IMR-90 (cell line): Measurements from ENCODE around the gene NR1D2. TPM values are rescaled to one million over a fixed set of nuclear protein-coding genes. Genes with fewer than 3 reads are reported as not detected.
"Not testable (repeated sequence)": the region's sequence is repeated elsewhere in the genome, so short reads cannot be mapped to it uniquely, and the experiment has no call there.

Experiments
- ATAC-seq: fragments of 200-7000 bp; cut with Tn5 transposase; 2 replicates; pipeline ENCODE4 v1.9.1; 2020; ENCODE audit warnings: low read depth, mild to moderate bottlenecking, moderate library complexity
- BruUV-seq: library from RNA; stranded (reverse); fragments of 400-500 nt; replicated peaks from 2 replicates; lab custom pipeline; 2021; lab: Mats Ljungman, UMichigan
- CTCF ChIA-PET: fragments of 300-600 bp; formaldehyde crosslinking; extraction: SDS; loops from one replicate; lab custom pipeline; 2021; ENCODE audit warnings: antibody characterized with exemption; lab: Yijun Ruan, JAX
- POLR2A ChIA-PET: fragments of 300-600 bp; sonication (Branson Sonifier 250); formaldehyde crosslinking; loops from one replicate; lab custom pipeline; 2022; ENCODE audit warnings: antibody characterized with exemption; ENCODE audit not compliant: unreplicated experiment; lab: Charles Lee
- DNase-seq: peaks from one replicate; pipeline ENCODE4 v3.0.0; 2013
- H2AFZ ChIP-seq: replicated peaks from 2 replicates; pipeline ENCODE3; 2013; ENCODE audit warnings: low read length, mild to moderate bottlenecking; ENCODE audit not compliant: poor library complexity
- H2AK5ac ChIP-seq: 2 replicates; pipeline ENCODE4 v1.6.1; 2013; ENCODE audit warnings: low read depth, low read length, inconsistent platforms
- H2AK9ac ChIP-seq: replicated peaks from 2 replicates; pipeline ENCODE3; 2013; ENCODE audit warnings: mild to moderate bottlenecking, low read depth, low read length, moderate library complexity; ENCODE audit not compliant: poor library complexity
- H2BK120ac ChIP-seq: 2 replicates; pipeline ENCODE4 v1.6.1; 2013; ENCODE audit warnings: low read depth, low read length, inconsistent platforms
- H2BK15ac ChIP-seq: 3 replicates; pipeline ENCODE4 v1.6.1; 2013; ENCODE audit warnings: low read depth, low read length, inconsistent platforms
- H2BK20ac ChIP-seq: 2 replicates; pipeline ENCODE4 v1.6.1; 2013; ENCODE audit warnings: low read depth, mild to moderate bottlenecking, inconsistent platforms, low read length, moderate library complexity
- H2BK5ac ChIP-seq: 2 replicates; pipeline ENCODE4 v1.6.1; 2013; ENCODE audit warnings: mild to moderate bottlenecking, low read depth, low read length, inconsistent platforms; ENCODE audit not compliant: poor library complexity, severe bottlenecking
- H3K14ac ChIP-seq: replicated peaks from 2 replicates; pipeline ENCODE4 v1.6.1; 2013; ENCODE audit warnings: low read depth, low read length, inconsistent platforms
- H3K18ac ChIP-seq: 2 replicates; pipeline ENCODE4 v1.6.1; 2013; ENCODE audit warnings: low read depth, low read length, control low read depth
- H3K23ac ChIP-seq: 2 replicates; pipeline ENCODE4 v1.6.1; 2013; ENCODE audit warnings: low read depth, low read length, inconsistent platforms
- H3K27ac ChIP-seq: 2 replicates; pipeline ENCODE4 v1.5.1; 2013; ENCODE audit warnings: mild to moderate bottlenecking, control low read depth, low read length; ENCODE audit not compliant: insufficient read depth
- H3K27me3 ChIP-seq: 2 replicates; pipeline ENCODE4 v1.6.1; 2013; ENCODE audit warnings: low read length; ENCODE audit not compliant: control insufficient read depth, insufficient read depth
- H3K36me3 ChIP-seq: 2 replicates; pipeline ENCODE4 v1.6.1; 2013; ENCODE audit warnings: low read length, mixed read lengths; ENCODE audit not compliant: control insufficient read depth, insufficient read depth
- H3K4ac ChIP-seq: 2 replicates; pipeline ENCODE4 v1.6.1; 2013; ENCODE audit warnings: low read depth, low read length, inconsistent platforms
- H3K4me1 ChIP-seq: 2 replicates; pipeline ENCODE4 v1.6.1; 2013; ENCODE audit warnings: low read length, mixed read lengths; ENCODE audit not compliant: control insufficient read depth, insufficient read depth
- H3K4me2 ChIP-seq: 2 replicates; pipeline ENCODE4 v1.6.1; 2013; ENCODE audit warnings: low read depth, mild to moderate bottlenecking, control low read depth, low read length, moderate library complexity
- H3K4me3 ChIP-seq: 2 replicates; pipeline ENCODE4 v1.5.1; 2013; ENCODE audit warnings: low read depth, mild to moderate bottlenecking, control low read depth, low read length, moderate library complexity; ENCODE audit not compliant: insufficient read depth
- H3K56ac ChIP-seq: 2 replicates; pipeline ENCODE4 v1.6.1; 2013; ENCODE audit warnings: low read length, inconsistent platforms; ENCODE audit not compliant: insufficient read depth; ENCODE audit errors: extremely low read depth
- H3K79me1 ChIP-seq, 2 experiments: 2 replicates each; pipeline ENCODE4 v1.6.1; 2013; ENCODE audit warnings: low read length in 2 of 2, inconsistent platforms in 1 of 2, low read depth in 1 of 2
- H3K9ac ChIP-seq: 2 replicates; pipeline ENCODE4 v1.6.1; 2013; ENCODE audit warnings: low read depth, low read length, control low read depth
- H3K9me1 ChIP-seq: 2 replicates; pipeline ENCODE4 v1.6.1; 2013; ENCODE audit warnings: low read length, inconsistent platforms; ENCODE audit not compliant: insufficient read depth
- H3K9me3 ChIP-seq: 2 replicates; pipeline ENCODE4 v1.6.1; 2013; ENCODE audit warnings: low read length; ENCODE audit not compliant: control insufficient read depth, insufficient read depth
- H4K20me1 ChIP-seq: 2 replicates; pipeline ENCODE4 v1.6.1; 2013; ENCODE audit warnings: low read length, inconsistent platforms; ENCODE audit not compliant: insufficient read depth
- H4K5ac ChIP-seq: 2 replicates; pipeline ENCODE4 v1.6.1; 2013; ENCODE audit warnings: mild to moderate bottlenecking, low read depth, low read length, control low read depth
- H4K8ac ChIP-seq, 2 experiments: 2 replicates each; pipeline ENCODE4 v1.6.1; 2013; ENCODE audit warnings: low read depth in 2 of 2, low read length in 2 of 2, control low read depth in 1 of 2, inconsistent platforms in 1 of 2
- H4K91ac ChIP-seq: 2 replicates; pipeline ENCODE4 v1.6.1; 2013; ENCODE audit warnings: low read depth, low read length, inconsistent platforms; ENCODE audit not compliant: insufficient read depth
- BHLHE40 ChIP-seq: fragments of 150-350 bp; IDR thresholded peaks from 2 replicates; pipeline ENCODE4 v1.6.1; 2016; ENCODE audit warnings: mild to moderate bottlenecking, low read depth, low read length
- CEBPB ChIP-seq: IDR thresholded peaks from 2 replicates; pipeline ENCODE4 v1.6.1; 2012; ENCODE audit warnings: low read depth, low read length, improper control_type of control experiment
- CTCF ChIP-seq: conservative IDR thresholded peaks from 2 replicates; pipeline ENCODE4 v1.5.1; 2012; ENCODE audit warnings: mild to moderate bottlenecking, low read depth, low read length, improper control_type of control experiment
- MAFK ChIP-seq: IDR thresholded peaks from 2 replicates; pipeline ENCODE4 v1.6.1; 2012; ENCODE audit warnings: low read depth, low read length, improper control_type of control experiment
- MAZ ChIP-seq: IDR thresholded peaks from 2 replicates; pipeline ENCODE4 v1.6.1; 2012; ENCODE audit warnings: low read depth, mild to moderate bottlenecking, low read length, improper control_type of control experiment, moderate library complexity, borderline replicate concordance
- POLR2A ChIP-seq: IDR thresholded peaks from 2 replicates; pipeline ENCODE4 v1.6.1; 2012; ENCODE audit warnings: mild to moderate bottlenecking, low read depth, low read length
- RFX5 ChIP-seq: IDR thresholded peaks from 2 replicates; pipeline ENCODE4 v1.8.0; 2012; ENCODE audit warnings: low read depth, mild to moderate bottlenecking, low read length, moderate library complexity
- SMC3 ChIP-seq: fragments of 150-350 bp; IDR thresholded peaks from 2 replicates; pipeline ENCODE4 v1.6.1; 2016; ENCODE audit warnings: low read depth, mild to moderate bottlenecking, antibody characterized with exemption, low read length, moderate library complexity
- WGBS, 2 experiments: methylation state at CpG; one replicate each; pipeline versions ENCODE4 v1.1.5 to v1.1.7; 2013; ENCODE audit warnings: missing lambda C conversion rate in 2 of 2; ENCODE audit not compliant: insufficient read length in 1 of 2; ENCODE audit errors: extremely low coverage in 2 of 2; 5-methylcytosine and 5-hydroxymethylcytosine counted together
- dilution Hi-C: fragments of 300-500 bp; cut with HindIII; formaldehyde crosslinking; loops from one replicate; pipeline ENCODE4 v1.14.3; 2018; ENCODE audit warnings: low sequenced_read_pairs; ENCODE audit not compliant: unreplicated experiment
- in situ Hi-C: fragments of 300-500 bp; cut with MboI; formaldehyde crosslinking; loops from 3 replicates; pipeline ENCODE4 v1.14.3; 2019; ENCODE audit warnings: low sequenced_read_pairs, inconsistent platforms, mixed read lengths
- intact Hi-C: fragments of 100-400 bp; cut with micrococcal nuclease; formaldehyde crosslinking; loops from 2 replicates; pipeline ENCODE4 v1.10.0; 2022
- polyA plus RNA-seq, 3 experiments: library from polyadenylated mRNA; depleted of rRNA; stranded (reverse); fragments of >200 nt; gene quantifications; 2 replicates each; pipeline ENCODE4 v1.2.3, GENCODE V29; 2012; ENCODE audit warnings: low replicate concordance in 1 of 3
- total RNA-seq: library from RNA; depleted of rRNA; stranded (reverse); fragments of >200 nt; gene quantifications from 2 replicates; pipeline ENCODE4 v1.2.3, GENCODE V29; 2012

The NR1D2 gene
- total and polyA plus RNA-seq, 2 of the 4 experiments (the other 2 are of a cell fraction): 8.1 to 41.0 TPM

GRCh38 chr3:24025805-24026204, 80.7 kb downstream of the NR1D2 start:
- ChIA-PET CTCF (no interaction called here), POLR2A (no interaction called here)
- H3K4me2 ChIP-seq: no peak overlapping the region
- no peak overlapping the region for H2BK5ac ChIP-seq
- no peak for ATAC-seq
- no CpG with 5 or more reads among the region's 3 CpGs for WGBS, 2 experiments
- no peak overlapping the region for H2BK15ac ChIP-seq
- no peak overlapping the region for H4K5ac ChIP-seq
- H3K14ac ChIP-seq: no peak overlapping the region
- H3K79me1 ChIP-seq: no peaks in the 10 kb centered on the region
- no peaks in the 10 kb centered on the region for H3K4me1 ChIP-seq
- H3K4me3 ChIP-seq: no peak overlapping the region
- no peaks in the 10 kb centered on the region for H3K9me3 ChIP-seq
- DNase-seq: no peak
- no peak overlapping the region for H2BK120ac ChIP-seq
- BruUV-seq: no TSS peak
- no peak overlapping the region for H4K8ac ChIP-seq
- no peak overlapping the region for H2AFZ ChIP-seq
- no peaks in the 10 kb centered on the region for H4K20me1 ChIP-seq
- no peak overlapping the region for H4K91ac ChIP-seq
- H3K27ac ChIP-seq: no peak overlapping the region
- intact Hi-C loops (no loop called here), in situ Hi-C loops (no loop called here), dilution Hi-C loops (no loop called here)
- no peaks in the 10 kb centered on the region; the same call in 1 of the 2 replicates for H3K9me1 ChIP-seq
- H3K18ac ChIP-seq: no peak overlapping the region
- no peak overlapping the region for H3K4ac ChIP-seq
- H2BK20ac ChIP-seq: no peak overlapping the region
- H3K9ac ChIP-seq: no peak overlapping the region
- no peak for TF ChIP-seq RFX5
- TF ChIP-seq CTCF: no peak
- TF ChIP-seq BHLHE40: no peak
- TF ChIP-seq POLR2A: no peak
- TF ChIP-seq CEBPB: no peak
- no peak for TF ChIP-seq SMC3
- TF ChIP-seq MAZ: no peak
- TF ChIP-seq MAFK: peak; percentile 9; the same call in 1 of the 2 replicates
- no peaks in the 10 kb centered on the region for H3K36me3 ChIP-seq
- no peak overlapping the region for H2AK5ac ChIP-seq
- H3K56ac ChIP-seq: no peak overlapping the region
- no peak overlapping the region for H3K23ac ChIP-seq
- no peaks in the 10 kb centered on the region; the same call in 1 of the 2 replicates for H3K27me3 ChIP-seq
- H2AK9ac ChIP-seq: no peak overlapping the region

- H2BK5ac ChIP-seq, H4K20me1 ChIP-seq, H3K4me3 ChIP-seq, H3K9me1 ChIP-seq, H3K18ac ChIP-seq, POLR2A ChIA-PET, H3K9ac ChIP-seq, H3K36me3 ChIP-seq, H3K4me1 ChIP-seq, H3K23ac ChIP-seq, H4K91ac ChIP-seq, H2AK9ac ChIP-seq, H3K4ac ChIP-seq, ATAC-seq, H2AK5ac ChIP-seq, dilution Hi-C loops, H2BK15ac ChIP-seq, H3K14ac ChIP-seq, H4K5ac ChIP-seq, BruUV-seq, intact Hi-C loops, H2BK120ac ChIP-seq, H2BK20ac ChIP-seq, H2AFZ ChIP-seq, H3K27me3 ChIP-seq, H4K8ac ChIP-seq, H3K9me3 ChIP-seq, H3K79me1 ChIP-seq, DNase-seq, H3K27ac ChIP-seq, H3K56ac ChIP-seq, in situ Hi-C loops, H3K4me2 ChIP-seq: not testable (repeated sequence)
- no CpG with 5 or more reads among the region's 4 CpGs for WGBS, 2 experiments
- CTCF ChIA-PET: interaction anchor here (0.6 kb wide), 1 partner anchor 194 kb away, joined by 3 read pairs; no protein-coding TSS in a partner anchor
Observed at GRCh38 chr3:24026665-24027064, 81.6 kb downstream of the NR1D2 start.
